ENCODE measurements around the gene BANP.
"Not testable (repeated sequence)": the region's sequence is repeated elsewhere in the genome, so short reads cannot be mapped to it uniquely, and the experiment has no call there.

The BANP gene, protein sequence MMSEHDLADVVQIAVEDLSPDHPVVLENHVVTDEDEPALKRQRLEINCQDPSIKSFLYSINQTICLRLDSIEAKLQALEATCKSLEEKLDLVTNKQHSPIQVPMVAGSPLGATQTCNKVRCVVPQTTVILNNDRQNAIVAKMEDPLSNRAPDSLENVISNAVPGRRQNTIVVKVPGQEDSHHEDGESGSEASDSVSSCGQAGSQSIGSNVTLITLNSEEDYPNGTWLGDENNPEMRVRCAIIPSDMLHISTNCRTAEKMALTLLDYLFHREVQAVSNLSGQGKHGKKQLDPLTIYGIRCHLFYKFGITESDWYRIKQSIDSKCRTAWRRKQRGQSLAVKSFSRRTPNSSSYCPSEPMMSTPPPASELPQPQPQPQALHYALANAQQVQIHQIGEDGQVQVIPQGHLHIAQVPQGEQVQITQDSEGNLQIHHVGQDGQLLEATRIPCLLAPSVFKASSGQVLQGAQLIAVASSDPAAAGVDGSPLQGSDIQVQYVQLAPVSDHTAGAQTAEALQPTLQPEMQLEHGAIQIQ

DNA sequence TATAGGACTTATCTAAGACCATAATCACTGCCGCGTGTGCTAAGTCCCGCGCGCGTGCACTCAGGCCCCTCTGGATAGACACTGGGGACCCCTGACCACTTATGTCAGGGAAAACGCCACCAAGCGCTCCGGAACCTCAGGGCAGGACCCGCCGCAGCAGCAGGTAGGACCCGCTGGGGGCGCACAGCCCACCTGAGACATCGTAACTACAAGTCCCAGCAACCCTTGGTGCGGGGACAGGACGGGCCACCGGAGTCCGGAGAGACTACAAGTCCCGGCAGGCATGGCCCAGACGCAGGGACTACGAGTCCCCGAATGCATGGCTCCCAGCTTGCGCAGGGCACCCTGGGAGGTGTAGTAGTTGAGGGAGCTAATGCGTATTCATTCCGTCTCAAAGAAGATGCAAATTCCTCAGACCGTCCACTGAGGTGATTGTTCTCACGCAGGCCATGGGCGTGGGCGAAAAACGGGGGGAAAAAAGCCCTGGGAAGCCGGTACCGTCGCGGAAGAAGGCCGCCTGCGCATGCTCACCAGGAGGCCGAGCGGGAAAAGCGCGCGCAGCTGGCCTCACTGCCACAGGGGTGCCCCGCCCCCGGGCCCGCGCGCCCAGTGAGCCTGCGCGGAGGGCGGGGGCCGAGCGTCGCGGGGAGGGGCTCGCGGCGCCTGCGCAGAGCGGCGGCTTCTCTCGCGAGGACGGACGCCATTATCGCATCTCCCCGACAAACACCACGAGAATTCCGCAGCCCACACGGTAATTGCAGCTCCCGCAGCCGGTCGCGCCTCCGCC lies at the start of gene BANP:
Gene BANP (plus strand): TSS at position 670 of the 787 bp plus-strand sequence. CDS start 23,682 bp downstream, outside the sequence.
- TF ChIP-seq POLR2A (IDR thresholded peaks at IDR 0.05; ENCODE audit: low read length): peak; percentile 72
- no peak for TF ChIP-seq GATA1 (IDR thresholded peaks at IDR 0.05; ENCODE audit: low read depth, low read length)
- DNase-seq: peak; percentile 98 to 99

DNA sequence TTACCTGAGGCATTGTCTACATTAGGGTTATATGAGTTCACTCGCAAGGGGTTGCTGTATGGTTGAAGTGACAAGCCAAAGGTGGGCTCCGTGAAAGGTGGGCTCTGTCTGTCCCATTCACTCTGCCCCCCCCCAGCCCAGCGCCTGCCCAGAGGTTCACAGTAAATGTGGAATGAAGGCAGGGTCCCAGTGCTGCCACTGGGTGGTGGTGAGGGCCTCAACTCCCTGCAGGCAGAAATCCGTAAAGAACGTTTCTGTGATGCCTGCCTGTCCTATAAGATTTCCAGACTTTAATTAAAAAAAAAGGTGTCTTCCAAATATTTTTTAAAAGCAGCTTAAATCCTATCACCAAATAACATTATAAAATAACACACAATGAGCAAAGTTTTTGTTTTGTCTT lies 46.3 kb upstream of the BANP start:
- not testable (repeated sequence) for DNase-seq

DNA sequence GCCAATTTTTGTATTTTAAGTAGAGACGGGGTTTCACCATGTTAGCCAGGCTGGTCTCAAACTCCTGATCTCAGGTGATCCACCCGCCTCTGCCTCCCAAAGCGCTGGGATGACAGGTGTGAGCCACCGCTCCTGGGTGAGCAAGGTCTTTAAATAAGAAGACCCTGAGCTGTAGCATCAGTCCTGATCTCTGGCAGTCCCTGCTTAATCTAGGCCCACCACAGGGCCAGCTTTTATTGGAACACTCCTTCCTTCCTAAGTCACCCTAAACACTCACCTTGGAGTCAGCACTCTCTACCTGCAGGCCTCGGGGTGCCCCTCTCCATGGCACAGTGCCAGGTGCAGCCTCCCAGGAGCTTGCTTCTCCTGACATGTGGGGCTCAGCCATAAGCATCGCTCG lies 45.7 kb upstream of the BANP start:
- DNase-seq: not testable (repeated sequence)

DNA sequence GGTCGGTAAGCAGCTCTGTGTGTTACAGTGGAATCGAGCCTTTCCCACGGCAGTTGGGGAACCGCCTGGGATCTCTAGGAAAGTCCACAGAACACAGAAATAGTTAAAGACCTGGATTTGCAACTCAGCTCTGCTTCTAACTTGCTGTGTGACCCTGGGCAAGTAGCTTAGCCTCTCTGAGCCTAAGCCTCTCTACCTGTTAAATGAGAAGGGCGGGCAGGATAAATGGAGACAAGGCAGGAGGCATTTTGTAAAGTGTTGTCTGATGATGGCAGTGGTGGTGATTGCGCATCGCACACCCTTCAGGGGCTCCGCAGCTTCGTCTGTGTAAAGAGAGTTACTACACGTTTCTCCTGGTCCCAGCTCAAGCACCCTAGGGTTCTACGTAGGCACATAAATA lies 43.1 kb upstream of the BANP start:
- not testable (repeated sequence) for DNase-seq

DNA sequence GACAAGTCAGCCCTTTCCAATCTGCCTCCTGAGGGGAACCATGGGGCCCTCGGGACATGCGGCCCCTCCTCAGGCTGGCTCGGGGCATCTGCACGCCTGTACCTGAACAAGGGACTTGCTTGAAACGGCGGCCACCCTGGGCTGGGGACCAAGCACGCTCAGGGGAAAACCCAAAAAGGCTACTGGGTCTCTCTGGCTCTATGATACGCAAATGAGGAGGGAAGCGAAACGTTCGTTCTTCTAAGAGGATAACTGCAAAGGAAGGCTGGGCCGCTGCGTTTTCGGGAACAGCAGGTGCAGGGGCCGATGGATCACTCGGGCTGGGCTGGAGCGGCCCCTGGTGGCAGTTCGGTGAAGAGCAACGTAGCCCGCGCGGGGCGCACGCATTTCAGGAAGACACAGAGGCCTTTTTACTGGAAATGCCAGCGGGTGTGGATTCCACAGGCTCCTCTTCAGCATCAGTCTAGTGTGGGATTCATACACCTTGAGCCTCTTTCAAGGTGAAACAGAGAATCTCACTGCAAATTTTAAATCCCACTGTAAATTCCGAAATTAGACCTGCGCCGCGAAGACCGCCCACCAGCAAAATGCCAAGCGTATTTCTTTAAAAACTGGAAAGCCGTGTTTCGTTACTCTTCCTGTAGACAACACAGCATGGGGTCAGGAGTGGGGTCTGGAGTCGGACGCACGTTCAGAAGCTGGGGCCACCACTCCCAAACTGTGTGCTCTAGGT lies 41.9 kb upstream of the BANP start:
- peak; percentile 68 to 85 for DNase-seq

DNA sequence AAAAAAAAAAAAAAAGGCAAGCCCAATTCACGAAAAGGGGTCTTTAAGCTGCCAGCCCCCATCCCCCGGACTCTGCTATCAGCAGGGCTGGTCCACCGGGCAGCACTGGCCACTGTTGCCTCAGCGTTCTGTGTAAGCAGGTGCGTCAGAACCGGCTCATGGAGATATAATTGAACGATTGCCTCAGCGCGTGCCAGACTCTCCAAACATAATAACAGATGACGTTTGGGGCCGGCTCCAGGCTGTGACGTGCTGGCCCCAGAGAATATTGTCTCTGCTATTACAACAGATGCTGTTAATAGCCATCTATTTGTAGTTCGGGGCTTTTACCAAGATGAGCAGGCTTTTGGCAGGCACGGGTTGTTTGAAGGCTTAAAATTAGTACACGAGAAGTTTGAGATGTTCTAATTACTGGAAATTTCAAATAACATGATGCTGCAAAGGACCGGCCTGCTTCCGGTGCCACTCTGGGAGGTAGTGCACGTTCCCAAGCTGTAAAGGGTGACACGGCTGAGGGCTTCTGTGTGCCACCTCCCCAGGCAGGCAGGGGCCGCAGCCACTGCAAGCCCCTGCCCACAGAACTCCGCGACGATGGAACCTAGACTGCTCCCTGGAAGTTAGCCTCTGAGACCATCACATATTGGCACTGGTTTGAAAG lies 40.0 kb upstream of the BANP start:
- DNase-seq: not testable (repeated sequence)

DNA sequence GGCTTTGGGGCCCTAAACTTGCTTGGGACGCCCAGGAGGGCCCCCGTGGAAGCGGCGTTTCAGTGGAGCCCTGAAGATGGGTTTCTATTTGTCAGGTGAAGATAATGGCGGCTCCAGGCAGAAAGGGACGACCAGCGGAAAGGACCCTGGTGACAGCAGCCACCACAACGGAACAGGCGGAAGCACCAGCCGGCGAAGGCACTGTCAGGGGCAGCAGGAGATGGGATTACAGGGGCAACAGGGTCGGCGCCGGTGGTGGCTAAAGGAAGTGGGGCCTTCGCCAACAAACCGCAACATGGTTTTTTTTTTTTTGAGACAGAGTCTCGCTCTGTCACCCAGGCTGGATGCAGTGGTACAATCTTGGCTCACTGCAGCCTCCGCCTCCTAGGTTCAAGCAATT lies 38.5 kb upstream of the BANP start:
- not testable (repeated sequence) for DNase-seq

DNA sequence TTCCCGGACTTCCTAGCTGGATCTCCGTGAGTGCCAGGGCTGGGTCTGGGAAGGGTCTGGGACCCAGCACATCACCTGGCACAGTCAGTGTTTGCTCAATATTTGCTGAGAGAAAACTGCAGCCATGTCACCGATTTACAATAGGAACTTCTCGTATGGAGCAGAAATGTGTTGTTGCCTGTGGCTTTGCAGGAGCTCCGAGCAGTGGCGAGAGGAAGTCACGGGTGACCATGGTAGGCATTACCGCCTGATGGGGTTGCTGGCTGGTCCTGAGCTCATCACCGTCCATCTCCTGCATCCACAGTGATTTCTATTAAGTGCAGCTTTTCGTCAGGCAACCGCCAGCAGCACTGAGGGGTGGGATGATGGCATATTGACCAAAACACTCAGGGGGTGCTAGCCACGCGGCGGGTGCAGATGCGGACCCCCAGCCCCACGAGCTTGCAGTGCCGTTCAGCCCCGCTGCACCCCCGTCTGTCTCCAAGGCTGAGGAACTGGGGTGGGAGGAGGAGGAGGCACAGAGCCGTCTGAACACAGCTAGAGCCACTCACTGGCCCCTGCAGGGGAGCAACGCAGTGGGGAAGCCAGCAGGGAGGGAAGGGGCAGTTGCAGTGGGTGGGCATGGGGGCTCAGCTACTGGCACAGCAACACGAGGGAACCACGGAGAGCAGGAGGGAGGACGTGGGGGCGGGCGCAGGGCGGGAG lies 37.1 kb upstream of the BANP start:
- not testable (repeated sequence) for DNase-seq

DNA sequence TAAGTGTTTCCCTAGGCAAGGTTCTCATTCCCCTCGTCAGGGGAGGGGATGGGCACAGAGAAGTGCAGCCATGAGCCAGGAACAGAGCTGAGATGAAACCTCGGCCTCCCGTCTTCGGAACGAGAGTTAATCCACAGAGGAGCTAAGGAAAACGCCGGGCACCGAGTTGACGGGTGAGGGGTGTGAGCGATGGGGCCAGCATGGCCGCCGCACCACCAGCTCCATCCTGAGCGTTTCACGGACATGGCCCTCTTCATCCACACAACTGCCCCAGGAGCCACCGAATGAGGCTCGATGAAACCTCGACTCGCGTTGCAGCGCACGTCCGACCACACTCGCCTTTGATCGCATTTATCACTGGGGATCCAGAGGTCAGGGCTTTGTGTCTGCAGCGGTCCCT lies 36.4 kb upstream of the BANP start:
- no peak for DNase-seq
- TF ChIP-seq POLR2A (IDR thresholded peaks at IDR 0.05; ENCODE audit: low read length): no peak
- no peak for TF ChIP-seq GATA1 (IDR thresholded peaks at IDR 0.05; ENCODE audit: low read depth, low read length)

DNA sequence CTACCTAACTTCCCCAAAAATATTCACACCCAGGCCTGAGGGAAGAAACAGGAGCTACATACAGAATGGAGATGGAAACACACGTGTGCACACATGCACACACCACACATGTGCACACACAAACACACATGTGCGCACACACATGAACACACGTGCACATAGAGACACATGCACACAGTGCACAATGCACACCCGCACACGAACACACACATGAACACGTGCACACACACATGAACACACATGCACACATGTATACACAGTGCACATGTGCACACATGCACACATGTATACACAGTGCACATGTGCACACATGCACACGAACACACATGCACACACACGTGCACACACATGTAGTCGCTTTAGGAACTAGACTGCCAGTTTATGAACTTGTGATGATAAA lies 33.7 kb upstream of the BANP start:
- no peak for TF ChIP-seq GATA1 (IDR thresholded peaks at IDR 0.05; ENCODE audit: low read depth, low read length)
- TF ChIP-seq POLR2A (IDR thresholded peaks at IDR 0.05; ENCODE audit: low read length): no peak

DNA sequence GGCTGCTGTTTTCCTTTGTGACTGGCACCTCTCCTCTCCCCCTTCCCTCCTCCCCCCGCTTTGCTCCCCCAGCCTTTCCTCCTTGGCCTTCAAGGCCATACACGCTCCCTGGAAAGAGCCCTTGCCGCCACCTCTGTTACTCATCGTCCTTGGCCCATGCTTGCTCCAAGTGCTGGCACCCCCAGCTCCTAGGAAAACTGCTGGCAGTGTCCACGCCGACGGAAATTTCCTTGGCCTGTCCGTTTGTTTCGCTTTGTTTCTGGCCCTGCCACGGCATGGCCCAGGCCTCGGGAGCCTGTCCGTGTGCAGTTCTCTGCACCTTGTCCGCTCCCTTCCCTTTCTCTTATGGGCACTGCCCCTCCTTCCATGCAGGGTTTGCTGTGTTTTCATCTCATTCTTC lies 32.9 kb upstream of the BANP start:
- no peak for DNase-seq
- no peak for TF ChIP-seq GATA1 (IDR thresholded peaks at IDR 0.05; ENCODE audit: low read depth, low read length)
- TF ChIP-seq POLR2A (IDR thresholded peaks at IDR 0.05; ENCODE audit: low read length): no peak

More for the DNA sequence above, 33.7 kb upstream of the BANP start:
- DNase-seq: no peak

DNA sequence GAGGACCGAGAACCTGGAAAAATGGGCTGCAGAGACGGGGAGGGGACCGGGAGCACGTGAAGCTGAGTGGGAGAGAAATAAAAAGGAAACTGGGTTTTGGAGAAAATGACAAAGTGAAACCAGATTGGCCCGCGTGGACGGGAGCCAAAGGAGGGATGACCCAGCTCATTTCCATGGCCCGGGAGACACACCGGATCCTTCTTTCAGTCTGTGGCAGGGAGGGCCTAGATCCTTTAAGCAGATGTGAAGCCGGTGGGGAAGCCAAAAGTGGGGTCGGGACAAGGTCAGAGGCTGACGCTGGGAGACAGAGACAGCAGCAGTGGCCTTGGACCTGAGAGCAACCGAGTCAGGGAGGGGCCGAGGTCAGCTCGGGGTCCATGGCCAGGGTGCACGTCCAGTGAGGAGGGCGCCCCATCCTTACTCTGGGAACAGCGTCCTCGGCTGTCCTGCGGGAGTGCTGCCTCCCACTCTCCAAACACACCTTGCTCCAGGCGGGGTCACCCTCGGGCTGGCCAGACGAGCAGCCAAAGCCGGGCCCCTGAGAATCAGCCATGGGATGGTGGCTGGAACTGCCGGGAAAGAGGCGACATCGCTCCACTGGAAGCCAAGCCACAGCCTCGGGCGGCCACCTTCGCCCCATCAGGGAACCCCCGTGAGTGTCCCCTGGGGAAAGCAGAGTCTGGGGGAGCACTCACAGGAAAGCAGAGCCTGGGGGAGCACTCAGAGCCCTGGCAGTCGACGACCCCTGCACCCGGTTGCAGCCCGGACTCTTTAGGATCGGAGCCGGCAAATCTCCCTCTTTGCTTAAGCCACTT lies 32.2 kb upstream of the BANP start:
- no peak for DNase-seq
- no peak for TF ChIP-seq POLR2A (IDR thresholded peaks at IDR 0.05; ENCODE audit: low read length)
- TF ChIP-seq GATA1 (IDR thresholded peaks at IDR 0.05; ENCODE audit: low read depth, low read length): no peak

DNA sequence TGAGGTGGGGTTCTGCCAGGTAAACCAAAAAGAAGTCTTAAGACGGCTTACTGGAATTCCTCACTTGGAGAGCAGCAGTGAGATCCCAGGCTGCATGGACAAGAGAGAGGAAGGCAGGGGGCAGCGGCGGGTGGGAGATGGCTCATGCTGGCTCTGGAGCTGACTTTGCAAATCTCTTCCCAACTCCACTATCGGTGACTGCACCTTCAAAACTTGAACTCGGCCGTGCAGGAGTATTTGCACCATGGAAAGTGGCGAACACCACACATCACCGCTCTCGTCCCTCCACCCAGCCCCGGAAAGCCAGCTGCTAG lies 31.6 kb upstream of the BANP start:
- DNase-seq: no peak
- no peak for TF ChIP-seq GATA1 (IDR thresholded peaks at IDR 0.05; ENCODE audit: low read depth, low read length)
- no peak for TF ChIP-seq POLR2A (IDR thresholded peaks at IDR 0.05; ENCODE audit: low read length)

All from erythroblast (primary cell).